K562 (cell line): Measurements from ENCODE around the gene TRIM36. TPM values are rescaled to one million over a fixed set of nuclear protein-coding genes. Genes with fewer than 3 reads are reported as not detected.
A peak's percentile ranks its signal among the peaks of the same experiment; 100 is the strongest.

Experiments used
- BRD4 ChIP-seq: fragments of 200-600 bp; sonication (generic); IDR thresholded peaks from 2 replicates; pipeline ENCODE4 v1.6.1; 2017; ENCODE audit warnings: inconsistent platforms
- C11orf30 ChIP-seq: fragments of 450-650 bp; IDR thresholded peaks from 2 replicates; pipeline ENCODE4 v1.6.1; 2016; ENCODE audit warnings: low read depth, mild to moderate bottlenecking
- CREB3 ChIP-seq: fragments of 450-650 bp; conservative IDR thresholded peaks from 2 replicates; pipeline ENCODE4 v1.6.1; 2016; ENCODE audit warnings: missing genetic modification characterization, low read depth, mild to moderate bottlenecking, missing compliant biosample characterization, moderate library complexity
- FOXA1 ChIP-seq: fragments of 450-650 bp; IDR thresholded peaks from 2 replicates; pipeline ENCODE4 v1.6.1; 2016; ENCODE audit warnings: mild to moderate bottlenecking, borderline replicate concordance
- FOXK1 ChIP-seq: sonication (generic); formaldehyde crosslinking; IDR thresholded peaks from 2 replicates; pipeline ENCODE4 v1.8.0; 2022; ENCODE audit warnings: missing genetic modification reagents, mild to moderate bottlenecking, borderline replicate concordance
- MAFF ChIP-seq: IDR thresholded peaks from 2 replicates; pipeline ENCODE4 v1.6.1; 2012; ENCODE audit warnings: low read length, improper control_type of control experiment
- MCM7 ChIP-seq, 2 experiments: fragments of 450-650 bp; IDR thresholded peaks; 2 replicates each; pipeline ENCODE4 v1.6.1; 2016 to 2018
- MTA2 ChIP-seq: fragments of 450-650 bp; IDR thresholded peaks from 2 replicates; pipeline ENCODE4 v1.6.1; 2016; ENCODE audit warnings: low read depth
- NFE2L1 ChIP-seq: fragments of 450-650 bp; IDR thresholded peaks from 2 replicates; pipeline ENCODE4 v1.6.1; 2016; ENCODE audit warnings: missing genetic modification characterization, low read depth, mild to moderate bottlenecking, missing compliant biosample characterization, moderate library complexity, borderline replicate concordance
- PML ChIP-seq: IDR thresholded peaks from 2 replicates; pipeline ENCODE4 v1.6.1; 2012; ENCODE audit warnings: low read length, inconsistent platforms
- POLR2G ChIP-seq: fragments of 200-400 bp; formaldehyde crosslinking; IDR thresholded peaks from 2 replicates; pipeline ENCODE4 v1.6.1; 2017; ENCODE audit warnings: low read depth, mild to moderate bottlenecking, antibody characterized with exemption, low read length, moderate library complexity
- RUNX1 ChIP-seq: sonication (generic); IDR thresholded peaks from 2 replicates; pipeline ENCODE4 v1.6.1; 2016; ENCODE audit warnings: antibody characterized with exemption, low read depth
- U2AF2 ChIP-seq: fragments of 200-400 bp; formaldehyde crosslinking; optimal IDR thresholded peaks from 2 replicates; pipeline ENCODE3; 2017; ENCODE audit warnings: low read depth, mild to moderate bottlenecking, low read length
- VEZF1 ChIP-seq: fragments of 200-800 bp; sonication (Bioruptor generic); IDR thresholded peaks from 2 replicates; pipeline ENCODE4 v1.6.1; 2017; ENCODE audit warnings: missing genetic modification characterization, missing compliant biosample characterization
- ZBED1 ChIP-seq: IDR thresholded peaks from 2 replicates; pipeline ENCODE4 v1.6.1; 2014
- ZEB2 ChIP-seq: fragments of 450-650 bp; IDR thresholded peaks from 2 replicates; pipeline ENCODE4 v1.6.1; 2016
- ZNF282 ChIP-seq: sonication (generic); formaldehyde crosslinking; IDR thresholded peaks from 2 replicates; pipeline ENCODE4 v1.8.1; 2023; ENCODE audit warnings: missing genetic modification reagents
- ZNF316 ChIP-seq: fragments of 450-650 bp; IDR thresholded peaks from 2 replicates; pipeline ENCODE4 v1.6.1; 2016
- ZNF586 ChIP-seq: fragments of 450-650 bp; formaldehyde crosslinking; conservative IDR thresholded peaks from 2 replicates; pipeline ENCODE4 v1.4.0; 2020; ENCODE audit warnings: mild to moderate bottlenecking, moderate library complexity
- polyA plus RNA-seq, 8 experiments: library from polyadenylated mRNA; depleted of rRNA in 4 of 8; stranded (reverse) in 5 of 8; unstranded in 3 of 8; fragments of >200 nt; fragmentation: Nextera tagmentation in 2 of 8; fragmentation: Illumina TruSeq in 1 of 8; extraction: Ambion mirVana in 2 of 8; extraction: Trizol in 1 of 8; gene quantifications; 2 replicates each; pipeline versions ENCODE4 v1.2.1 to v1.2.3, GENCODE V29; 2011 to 2014; ENCODE audit warnings: inconsistent platforms in 1 of 8, missing spikeins in 1 of 8
- total RNA-seq, 7 experiments: library from RNA; depleted of rRNA in 6 of 7; stranded (reverse); fragments of >200 nt in 6 of 7; fragmentation: Illumina TruSeq in 2 of 7; extraction: Trizol in 2 of 7; gene quantifications; 2 replicates each; pipeline versions ENCODE4 v1.2.1 to v1.2.3, GENCODE V29; 2011 to 2021; ENCODE audit warnings: low replicate concordance in 1 of 7

The TRIM36 gene
- total and polyA plus RNA-seq, 9 of the 15 experiments (the other 6 are each of a cell fraction or from before 2014, with no cell fraction given) = 0.10 to 0.71 (median 0.31) TPM

- TF ChIP-seq NFE2L1 (tag) = peak; percentile 73
- no peak for TF ChIP-seq FOXK1 (CRISPR knock-in tag)
- no peak for TF ChIP-seq U2AF2
- TF ChIP-seq ZNF316 = peak; percentile 88
- TF ChIP-seq FOXA1 = no peak
- no peak for TF ChIP-seq RUNX1
- peak; percentile 78 for TF ChIP-seq MAFF
- no peak for TF ChIP-seq BRD4
- peak; percentile 86 for TF ChIP-seq C11orf30
- no peak for TF ChIP-seq CREB3
- no peak for TF ChIP-seq ZEB2
- TF ChIP-seq MTA2 = no peak
- TF ChIP-seq MCM7 (IDR thresholded peaks at IDR 0.05) = no peak
- no peak for TF ChIP-seq ZNF282 (CRISPR knock-in tag)
- no peak for TF ChIP-seq POLR2G
- TF ChIP-seq VEZF1 (CRISPR knock-in tag) = no peak
- no peak for TF ChIP-seq ZBED1
- no peak for TF ChIP-seq PML
- TF ChIP-seq ZNF586 (CRISPR knock-in tag) = no peak
Measured at GRCh38 chr5:115184770-115185169, 15.1 kb upstream of the TRIM36 start (continued).
